ENCODE data around the gene RCAN3. TPM values are rescaled to one million over a fixed set of nuclear protein-coding genes. Genes with fewer than 3 reads are reported as not detected.

RCAN3 gene
- total and polyA plus RNA-seq, 2 of the 13 experiments (the other 11 are each of a cell fraction or from before 2014, with no cell fraction given): 12.2 to 13.3 TPM

DNA sequence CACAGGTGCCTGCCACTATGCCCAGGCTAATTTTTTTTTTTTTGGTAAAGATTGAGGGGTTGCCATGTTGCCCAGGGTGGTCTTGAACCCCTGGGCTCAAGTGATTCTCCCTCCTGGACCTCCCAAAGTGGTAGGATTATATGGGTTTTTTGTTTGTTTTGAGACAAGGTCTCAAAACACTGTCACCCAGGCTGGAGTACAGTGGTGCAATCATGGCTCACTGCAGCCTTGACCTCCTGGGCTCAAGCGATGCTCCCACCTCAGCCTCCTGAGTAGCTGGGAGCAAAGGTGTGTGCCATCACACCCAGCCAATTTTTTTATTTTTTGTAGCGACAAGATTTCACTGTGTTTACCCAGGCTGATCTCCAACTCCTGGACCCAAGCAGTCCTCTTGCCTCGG, 8.9 kb upstream of the RCAN3 start (continued):
- TF ChIP-seq, protein P1, sequence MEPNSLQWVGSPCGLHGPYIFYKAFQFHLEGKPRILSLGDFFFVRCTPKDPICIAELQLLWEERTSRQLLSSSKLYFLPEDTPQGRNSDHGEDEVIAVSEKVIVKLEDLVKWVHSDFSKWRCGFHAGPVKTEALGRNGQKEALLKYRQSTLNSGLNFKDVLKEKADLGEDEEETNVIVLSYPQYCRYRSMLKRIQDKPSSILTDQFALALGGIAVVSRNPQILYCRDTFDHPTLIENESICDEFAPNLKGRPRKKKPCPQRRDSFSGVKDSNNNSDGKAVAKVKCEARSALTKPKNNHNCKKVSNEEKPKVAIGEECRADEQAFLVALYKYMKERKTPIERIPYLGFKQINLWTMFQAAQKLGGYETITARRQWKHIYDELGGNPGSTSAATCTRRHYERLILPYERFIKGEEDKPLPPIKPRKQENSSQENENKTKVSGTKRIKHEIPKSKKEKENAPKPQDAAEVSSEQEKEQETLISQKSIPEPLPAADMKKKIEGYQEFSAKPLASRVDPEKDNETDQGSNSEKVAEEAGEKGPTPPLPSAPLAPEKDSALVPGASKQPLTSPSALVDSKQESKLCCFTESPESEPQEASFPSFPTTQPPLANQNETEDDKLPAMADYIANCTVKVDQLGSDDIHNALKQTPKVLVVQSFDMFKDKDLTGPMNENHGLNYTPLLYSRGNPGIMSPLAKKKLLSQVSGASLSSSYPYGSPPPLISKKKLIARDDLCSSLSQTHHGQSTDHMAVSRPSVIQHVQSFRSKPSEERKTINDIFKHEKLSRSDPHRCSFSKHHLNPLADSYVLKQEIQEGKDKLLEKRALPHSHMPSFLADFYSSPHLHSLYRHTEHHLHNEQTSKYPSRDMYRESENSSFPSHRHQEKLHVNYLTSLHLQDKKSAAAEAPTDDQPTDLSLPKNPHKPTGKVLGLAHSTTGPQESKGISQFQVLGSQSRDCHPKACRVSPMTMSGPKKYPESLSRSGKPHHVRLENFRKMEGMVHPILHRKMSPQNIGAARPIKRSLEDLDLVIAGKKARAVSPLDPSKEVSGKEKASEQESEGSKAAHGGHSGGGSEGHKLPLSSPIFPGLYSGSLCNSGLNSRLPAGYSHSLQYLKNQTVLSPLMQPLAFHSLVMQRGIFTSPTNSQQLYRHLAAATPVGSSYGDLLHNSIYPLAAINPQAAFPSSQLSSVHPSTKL (CRISPR knock-in tag; IDR thresholded peaks at IDR 0.05): peak; percentile 47; the same call in 1 of the 2 replicates
- peak; percentile 26; the same call in 1 of the 2 replicates for TF ChIP-seq MED1 (CRISPR knock-in tag; IDR thresholded peaks at IDR 0.05)
- TF ChIP-seq FOXO1 (CRISPR knock-in tag; IDR thresholded peaks at IDR 0.05): 0 out of 2 replicates have a peak, but pooled peaks have one; percentile 25
- TF ChIP-seq, protein P2, sequence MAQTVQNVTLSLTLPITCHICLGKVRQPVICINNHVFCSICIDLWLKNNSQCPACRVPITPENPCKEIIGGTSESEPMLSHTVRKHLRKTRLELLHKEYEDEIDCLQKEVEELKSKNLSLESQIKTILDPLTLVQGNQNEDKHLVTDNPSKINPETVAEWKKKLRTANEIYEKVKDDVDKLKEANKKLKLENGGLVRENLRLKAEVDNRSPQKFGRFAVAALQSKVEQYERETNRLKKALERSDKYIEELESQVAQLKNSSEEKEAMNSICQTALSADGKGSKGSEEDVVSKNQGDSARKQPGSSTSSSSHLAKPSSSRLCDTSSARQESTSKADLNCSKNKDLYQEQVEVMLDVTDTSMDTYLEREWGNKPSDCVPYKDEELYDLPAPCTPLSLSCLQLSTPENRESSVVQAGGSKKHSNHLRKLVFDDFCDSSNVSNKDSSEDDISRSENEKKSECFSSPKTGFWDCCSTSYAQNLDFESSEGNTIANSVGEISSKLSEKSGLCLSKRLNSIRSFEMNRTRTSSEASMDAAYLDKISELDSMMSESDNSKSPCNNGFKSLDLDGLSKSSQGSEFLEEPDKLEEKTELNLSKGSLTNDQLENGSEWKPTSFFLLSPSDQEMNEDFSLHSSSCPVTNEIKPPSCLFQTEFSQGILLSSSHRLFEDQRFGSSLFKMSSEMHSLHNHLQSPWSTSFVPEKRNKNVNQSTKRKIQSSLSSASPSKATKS (CRISPR knock-in tag; IDR thresholded peaks at IDR 0.05): no peak
- peak; percentile 53; the same call in 1 of the 2 replicates for TF ChIP-seq RCOR2 (CRISPR knock-in tag; IDR thresholded peaks at IDR 0.05)
- TF ChIP-seq ZNF644 (CRISPR knock-in tag; IDR thresholded peaks at IDR 0.05; ENCODE audit: low read depth): 0 out of 2 replicates have a peak, but pooled peaks have one; percentile 37
- no peak for TF ChIP-seq RFX5 (IDR thresholded peaks at IDR 0.05; ENCODE audit: low read depth, low read length)
- no peak for TF ChIP-seq ZNF761 (CRISPR knock-in tag; conservative IDR thresholded peaks at IDR 0.05)
- TF ChIP-seq, protein P3, sequence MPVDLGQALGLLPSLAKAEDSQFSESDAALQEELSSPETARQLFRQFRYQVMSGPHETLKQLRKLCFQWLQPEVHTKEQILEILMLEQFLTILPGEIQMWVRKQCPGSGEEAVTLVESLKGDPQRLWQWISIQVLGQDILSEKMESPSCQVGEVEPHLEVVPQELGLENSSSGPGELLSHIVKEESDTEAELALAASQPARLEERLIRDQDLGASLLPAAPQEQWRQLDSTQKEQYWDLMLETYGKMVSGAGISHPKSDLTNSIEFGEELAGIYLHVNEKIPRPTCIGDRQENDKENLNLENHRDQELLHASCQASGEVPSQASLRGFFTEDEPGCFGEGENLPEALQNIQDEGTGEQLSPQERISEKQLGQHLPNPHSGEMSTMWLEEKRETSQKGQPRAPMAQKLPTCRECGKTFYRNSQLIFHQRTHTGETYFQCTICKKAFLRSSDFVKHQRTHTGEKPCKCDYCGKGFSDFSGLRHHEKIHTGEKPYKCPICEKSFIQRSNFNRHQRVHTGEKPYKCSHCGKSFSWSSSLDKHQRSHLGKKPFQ (CRISPR knock-in tag; IDR thresholded peaks at IDR 0.05; ENCODE audit: insufficient replicate concordance): peak; percentile 58
- TF ChIP-seq, protein P4, sequence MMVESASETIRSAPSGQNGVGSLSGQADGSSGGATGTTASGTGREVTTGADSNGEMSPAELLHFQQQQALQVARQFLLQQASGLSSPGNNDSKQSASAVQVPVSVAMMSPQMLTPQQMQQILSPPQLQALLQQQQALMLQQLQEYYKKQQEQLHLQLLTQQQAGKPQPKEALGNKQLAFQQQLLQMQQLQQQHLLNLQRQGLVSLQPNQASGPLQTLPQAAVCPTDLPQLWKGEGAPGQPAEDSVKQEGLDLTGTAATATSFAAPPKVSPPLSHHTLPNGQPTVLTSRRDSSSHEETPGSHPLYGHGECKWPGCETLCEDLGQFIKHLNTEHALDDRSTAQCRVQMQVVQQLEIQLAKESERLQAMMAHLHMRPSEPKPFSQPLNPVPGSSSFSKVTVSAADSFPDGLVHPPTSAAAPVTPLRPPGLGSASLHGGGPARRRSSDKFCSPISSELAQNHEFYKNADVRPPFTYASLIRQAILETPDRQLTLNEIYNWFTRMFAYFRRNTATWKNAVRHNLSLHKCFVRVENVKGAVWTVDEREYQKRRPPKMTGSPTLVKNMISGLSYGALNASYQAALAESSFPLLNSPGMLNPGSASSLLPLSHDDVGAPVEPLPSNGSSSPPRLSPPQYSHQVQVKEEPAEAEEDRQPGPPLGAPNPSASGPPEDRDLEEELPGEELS (CRISPR knock-in tag; IDR thresholded peaks at IDR 0.05): 0 out of 2 replicates have a peak, but pooled peaks have one; percentile 21
- TF ChIP-seq SSRP1 (CRISPR knock-in tag; IDR thresholded peaks at IDR 0.05): no peak
- TF ChIP-seq GATAD2A (CRISPR knock-in tag; IDR thresholded peaks at IDR 0.05): peak; percentile 41; the same call in 1 of the 2 replicates
- peak; percentile 69 for TF ChIP-seq ZMYM4 (CRISPR knock-in tag; IDR thresholded peaks at IDR 0.05)
- peak; percentile 61; the same call in 1 of the 2 replicates for TF ChIP-seq ZMYM3 (CRISPR knock-in tag; IDR thresholded peaks at IDR 0.05)
- TF ChIP-seq YEATS4 (CRISPR knock-in tag; IDR thresholded peaks at IDR 0.05; ENCODE audit: borderline replicate concordance): no peak
- TF ChIP-seq ATAD3A (CRISPR knock-in tag; IDR thresholded peaks at IDR 0.05): no peak
- TF ChIP-seq CEBPG (CRISPR knock-in tag; IDR thresholded peaks at IDR 0.05): peak; percentile 63
- peak; percentile 31; the same call in 1 of the 2 replicates for TF ChIP-seq HMG20A (CRISPR knock-in tag; IDR thresholded peaks at IDR 0.05; ENCODE audit: borderline replicate concordance)
- TF ChIP-seq TARDBP (CRISPR knock-in tag; IDR thresholded peaks at IDR 0.05): no peak
- TF ChIP-seq, protein P5, sequence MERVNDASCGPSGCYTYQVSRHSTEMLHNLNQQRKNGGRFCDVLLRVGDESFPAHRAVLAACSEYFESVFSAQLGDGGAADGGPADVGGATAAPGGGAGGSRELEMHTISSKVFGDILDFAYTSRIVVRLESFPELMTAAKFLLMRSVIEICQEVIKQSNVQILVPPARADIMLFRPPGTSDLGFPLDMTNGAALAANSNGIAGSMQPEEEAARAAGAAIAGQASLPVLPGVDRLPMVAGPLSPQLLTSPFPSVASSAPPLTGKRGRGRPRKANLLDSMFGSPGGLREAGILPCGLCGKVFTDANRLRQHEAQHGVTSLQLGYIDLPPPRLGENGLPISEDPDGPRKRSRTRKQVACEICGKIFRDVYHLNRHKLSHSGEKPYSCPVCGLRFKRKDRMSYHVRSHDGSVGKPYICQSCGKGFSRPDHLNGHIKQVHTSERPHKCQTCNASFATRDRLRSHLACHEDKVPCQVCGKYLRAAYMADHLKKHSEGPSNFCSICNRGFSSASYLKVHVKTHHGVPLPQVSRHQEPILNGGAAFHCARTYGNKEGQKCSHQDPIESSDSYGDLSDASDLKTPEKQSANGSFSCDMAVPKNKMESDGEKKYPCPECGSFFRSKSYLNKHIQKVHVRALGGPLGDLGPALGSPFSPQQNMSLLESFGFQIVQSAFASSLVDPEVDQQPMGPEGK (CRISPR knock-in tag; IDR thresholded peaks at IDR 0.05): 0 out of 2 replicates have a peak, but pooled peaks have one; percentile 13

All from HepG2 (cell line).